ENCODE data around the gene SFMBT2.

DNA sequence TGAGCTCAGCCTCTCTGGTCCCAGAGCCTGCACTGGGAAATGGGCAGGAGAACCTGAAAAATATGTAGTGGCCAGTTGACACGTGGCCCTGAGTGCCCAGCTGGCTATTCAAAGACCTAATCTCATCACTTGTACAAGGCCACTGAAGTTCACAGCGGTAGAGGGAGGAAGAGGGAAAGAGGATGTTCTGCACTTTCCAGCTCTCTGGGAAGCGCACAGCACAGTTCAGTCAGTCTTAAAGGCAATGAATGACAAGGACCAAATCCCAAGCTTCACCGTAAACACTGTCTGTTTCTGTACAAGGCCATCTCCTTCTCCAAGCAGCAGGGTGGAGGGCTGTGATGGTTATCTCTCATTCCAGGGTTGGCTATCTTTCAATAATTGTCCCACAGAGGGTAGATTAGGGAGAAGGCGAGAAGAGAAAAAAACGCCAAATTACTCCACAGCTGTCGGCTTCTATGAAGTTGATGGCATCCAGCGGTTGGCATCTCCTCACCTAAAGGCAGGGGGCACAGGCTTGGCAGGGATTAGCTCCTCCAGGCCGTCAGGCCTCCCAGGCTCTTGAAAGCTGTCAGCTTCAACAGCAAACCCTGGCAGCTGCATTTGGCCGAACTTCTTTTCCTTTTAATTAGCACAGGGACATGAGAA is 10.6 kb downstream of the SFMBT2 start:
- TF ChIP-seq, protein P1, sequence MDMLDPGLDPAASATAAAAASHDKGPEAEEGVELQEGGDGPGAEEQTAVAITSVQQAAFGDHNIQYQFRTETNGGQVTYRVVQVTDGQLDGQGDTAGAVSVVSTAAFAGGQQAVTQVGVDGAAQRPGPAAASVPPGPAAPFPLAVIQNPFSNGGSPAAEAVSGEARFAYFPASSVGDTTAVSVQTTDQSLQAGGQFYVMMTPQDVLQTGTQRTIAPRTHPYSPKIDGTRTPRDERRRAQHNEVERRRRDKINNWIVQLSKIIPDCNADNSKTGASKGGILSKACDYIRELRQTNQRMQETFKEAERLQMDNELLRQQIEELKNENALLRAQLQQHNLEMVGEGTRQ (IDR thresholded peaks at IDR 0.05): no peak
- no peak for TF ChIP-seq KDM5A (IDR thresholded peaks at IDR 0.05)
